ENCODE data around the gene CD2BP2.
"Not testable (repeated sequence)": the region's sequence is repeated elsewhere in the genome, so short reads cannot be mapped to it uniquely, and the experiment has no call there.

Gene CD2BP2

DNA sequence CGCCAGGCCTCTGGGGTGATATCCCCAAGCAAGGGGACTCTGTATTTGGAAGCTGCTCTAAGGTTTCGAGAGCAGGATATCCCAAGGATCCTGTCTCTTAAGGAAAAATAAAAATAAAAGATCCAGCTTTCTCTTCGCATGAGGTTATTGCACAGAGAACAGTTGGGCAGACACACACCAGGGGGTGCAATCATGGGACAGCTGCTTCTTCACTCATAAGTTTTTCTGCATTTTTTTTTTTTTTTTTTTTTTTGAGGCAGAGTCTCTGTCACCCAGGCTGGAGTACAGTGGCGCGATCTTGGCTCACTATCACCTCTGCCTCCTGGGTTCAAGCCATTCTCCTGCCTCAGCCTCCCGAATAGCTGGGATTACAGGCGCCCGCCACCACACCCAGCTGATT is 13.1 kb downstream of the CD2BP2 start:
- not testable (repeated sequence) for DNase-seq

DNA sequence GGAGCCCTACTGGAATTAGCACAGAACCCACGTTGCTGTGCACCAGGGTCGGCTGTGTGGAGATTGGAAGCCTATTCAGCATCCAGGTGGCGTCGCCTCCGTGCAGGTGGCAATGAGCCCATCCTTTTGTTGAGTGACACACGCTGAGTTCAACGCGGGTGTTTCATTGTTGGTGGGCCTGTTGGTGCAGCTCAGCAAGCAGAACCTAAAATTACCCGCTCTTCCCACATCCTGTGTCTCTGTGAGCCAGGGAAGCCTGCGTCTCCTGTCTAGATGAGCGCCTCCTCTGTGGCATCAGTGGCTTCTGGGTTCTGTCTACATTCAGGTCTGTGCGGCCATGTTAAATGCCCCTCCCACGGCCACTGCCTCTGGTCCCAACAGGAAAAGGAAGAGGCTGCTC is 14.5 kb downstream of the CD2BP2 start:
- DNase-seq: no peak

DNA sequence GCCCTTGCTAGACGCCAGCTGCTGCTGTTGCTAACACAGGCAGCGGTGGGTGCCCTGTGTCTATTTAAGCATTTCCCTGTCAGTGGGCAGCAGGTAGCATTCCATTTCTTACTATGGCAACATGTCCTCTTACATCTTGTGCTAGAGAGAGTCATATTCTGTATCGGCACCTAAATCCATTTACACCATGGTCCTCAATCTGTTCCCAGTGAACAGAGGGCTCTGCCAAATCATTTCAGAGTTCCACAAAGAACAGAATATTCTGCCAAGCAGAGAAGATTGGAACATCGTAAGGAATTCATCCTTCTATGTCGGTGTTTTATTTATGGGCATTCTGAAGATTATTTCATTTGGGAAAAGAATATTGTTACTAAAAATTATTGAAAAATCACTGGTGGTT is 16.4 kb downstream of the CD2BP2 start:
- DNase-seq: not testable (repeated sequence)

DNA sequence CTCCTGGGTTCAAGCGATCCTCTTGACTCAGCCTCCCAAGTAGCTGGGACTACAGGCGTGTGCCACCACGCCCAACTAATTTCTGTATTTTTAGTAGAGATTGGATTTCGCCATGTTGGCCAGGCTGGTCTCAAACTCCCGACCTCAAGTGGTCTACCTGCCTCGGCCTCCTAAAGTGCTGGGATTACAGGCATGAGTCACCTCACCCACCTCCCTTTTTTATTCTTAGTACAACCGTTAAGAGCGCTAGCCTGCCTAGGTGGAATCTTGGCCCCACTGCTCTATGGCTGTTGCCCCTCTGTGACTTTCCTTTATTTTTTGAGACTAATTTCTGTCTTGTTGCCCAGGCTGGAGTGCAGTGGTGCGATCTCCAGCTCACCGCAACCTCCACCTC is 17.1 kb downstream of the CD2BP2 start:
- not testable (repeated sequence) for DNase-seq

DNA sequence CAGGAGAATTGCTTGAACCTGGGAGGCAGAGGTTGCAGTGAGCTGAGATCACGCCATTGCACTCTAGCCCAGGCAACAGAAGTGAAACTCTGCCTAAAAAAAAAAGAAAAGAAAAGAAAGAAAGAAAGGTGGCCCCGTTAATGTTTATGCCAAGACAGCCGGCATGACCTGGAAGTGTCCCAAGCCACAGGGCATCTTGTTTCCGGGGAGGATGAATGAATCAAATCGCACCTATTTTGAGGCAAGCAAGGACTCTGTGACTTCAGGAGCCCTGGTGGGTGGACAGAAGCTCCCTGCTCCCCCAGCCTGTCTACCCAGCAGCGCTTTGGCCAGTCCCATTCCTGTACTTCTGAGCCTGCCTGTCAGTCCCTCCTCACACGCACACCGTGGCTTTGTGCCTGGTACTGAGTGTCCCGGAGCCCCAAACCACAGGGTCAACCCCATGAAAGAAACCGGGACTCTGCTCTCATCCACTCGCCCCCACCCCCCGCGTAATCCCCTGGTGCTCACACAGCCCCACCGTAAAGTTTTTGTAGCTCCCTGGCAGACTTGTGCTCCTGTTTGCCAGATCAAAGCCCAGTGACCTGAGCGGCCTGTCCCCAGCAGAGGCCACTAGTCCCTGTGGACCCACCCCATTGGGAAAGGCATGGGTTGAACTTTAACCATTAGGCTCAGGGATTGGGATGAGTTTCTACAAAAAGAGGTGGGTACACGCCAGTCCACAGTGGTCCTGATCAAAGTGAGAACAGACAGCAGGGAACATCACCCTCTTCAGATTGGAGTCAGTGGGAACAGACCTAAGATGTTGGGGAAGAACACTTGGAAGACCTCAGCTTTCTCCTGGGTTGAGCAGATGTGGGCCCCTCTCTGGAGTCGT is 19.3 kb downstream of the CD2BP2 start:
- no peak for DNase-seq

DNA sequence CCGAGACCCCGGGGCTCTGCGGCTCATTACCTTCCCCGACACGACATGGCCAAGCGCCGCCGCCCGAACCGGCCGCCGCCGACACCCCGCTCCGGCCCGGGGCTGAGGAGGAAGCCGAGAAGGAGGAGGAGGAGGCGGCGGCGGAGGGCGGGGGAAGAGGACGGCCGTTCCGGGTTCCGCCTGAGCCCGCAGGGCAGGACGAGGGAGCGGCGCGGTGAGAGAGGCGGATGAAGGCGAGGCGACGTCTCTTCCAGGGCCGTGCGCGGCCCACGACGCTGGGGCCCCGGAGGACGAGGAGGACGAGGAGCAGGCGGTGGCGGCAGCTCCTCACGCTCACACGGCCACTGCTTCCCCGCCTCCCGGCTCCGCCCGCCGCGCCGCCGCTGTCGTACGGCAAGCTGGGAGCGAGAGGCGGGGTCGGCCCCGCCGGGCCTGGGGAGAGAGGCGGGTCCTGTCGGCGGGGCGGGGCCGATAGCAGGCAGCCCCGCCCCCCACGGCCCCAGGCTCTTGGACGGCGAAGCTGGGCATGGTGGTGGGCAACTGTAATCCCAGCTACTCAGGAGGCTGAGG is 20.0 kb downstream of the CD2BP2 start:
- DNase-seq: peak; percentile 87

DNA sequence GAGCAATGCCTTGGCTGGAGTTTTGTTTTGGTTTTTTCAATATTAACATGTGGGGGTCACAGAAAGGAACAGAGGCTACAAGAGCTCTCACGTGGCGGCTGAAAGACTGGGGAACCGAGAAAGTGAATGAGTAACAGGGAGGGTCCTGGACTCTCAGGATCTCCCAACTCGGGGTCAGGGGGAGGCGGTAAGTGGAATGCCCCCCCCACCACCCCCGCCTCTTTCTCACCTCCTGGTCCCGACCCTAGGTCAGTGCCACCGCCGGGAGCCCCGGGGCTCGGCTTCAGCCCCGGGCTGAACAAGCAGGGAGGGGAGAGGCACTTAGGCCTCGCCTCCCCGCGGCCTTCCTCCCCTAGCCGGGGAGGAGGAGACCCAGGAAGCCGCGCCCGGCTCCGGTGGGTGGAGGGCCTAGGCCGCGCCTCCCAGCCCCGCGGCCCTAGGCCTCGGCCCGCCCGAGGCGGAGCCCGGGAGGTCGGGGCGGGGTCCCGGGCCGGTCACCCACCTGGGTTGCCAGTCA is 20.6 kb downstream of the CD2BP2 start:
- peak; percentile 86 for DNase-seq

DNA sequence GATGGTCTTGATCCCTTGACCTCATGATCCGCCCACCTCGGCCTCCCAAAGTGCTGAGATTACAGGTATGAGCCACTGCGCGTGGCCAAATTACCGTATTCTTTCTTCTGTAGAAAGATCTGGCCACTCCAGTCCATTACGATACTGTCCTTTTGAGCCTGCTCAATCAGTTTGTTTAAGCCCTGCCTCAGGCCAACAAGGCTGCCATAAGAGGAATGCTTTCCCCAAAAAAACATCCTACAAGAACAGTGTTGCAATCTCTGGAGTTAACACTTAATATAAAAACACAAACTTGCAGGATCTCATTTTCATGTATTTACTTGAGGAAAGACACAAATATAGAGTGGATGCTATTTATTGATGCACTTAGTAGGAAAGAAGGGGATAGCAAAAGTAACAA is 30.9 kb downstream of the CD2BP2 start:
- not testable (repeated sequence) for DNase-seq

DNA sequence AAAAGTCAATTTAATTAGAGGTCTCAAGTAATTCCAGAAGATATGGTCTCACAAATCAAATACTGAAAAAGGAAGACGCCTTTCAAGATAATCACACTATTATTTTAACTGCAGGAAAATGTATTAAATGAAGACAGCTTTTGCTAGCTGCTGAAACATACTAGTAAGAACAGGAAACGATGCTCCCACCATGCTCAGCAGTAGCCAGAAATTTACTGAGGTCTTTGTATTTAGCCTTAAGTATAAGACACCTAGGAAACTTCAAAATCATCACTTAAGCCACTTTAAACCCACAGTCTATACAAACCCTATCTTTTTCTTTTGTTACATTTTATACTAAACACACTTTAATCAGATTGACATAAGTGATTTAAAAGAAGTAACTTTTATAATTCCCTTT is 36.5 kb downstream of the CD2BP2 start:
- DNase-seq: not testable (repeated sequence)

DNA sequence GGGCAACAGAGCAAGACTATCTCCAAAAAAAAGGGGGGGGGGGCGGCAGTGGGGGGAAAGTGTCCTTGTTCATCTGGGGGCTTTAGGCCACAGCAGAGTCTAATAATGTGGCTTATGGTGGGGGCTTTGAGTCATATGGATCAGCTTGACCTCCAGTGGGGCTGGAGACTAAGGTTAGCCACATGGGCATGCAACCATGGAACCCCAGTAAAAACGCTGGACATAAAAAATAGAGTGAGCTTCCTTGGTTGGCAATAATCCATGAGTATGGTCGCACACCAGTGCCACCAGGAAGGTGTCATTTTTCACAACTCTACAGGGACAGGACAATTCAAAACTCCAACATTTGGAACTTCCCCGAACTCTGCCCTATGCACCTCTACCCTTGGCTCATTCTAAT is 44.2 kb downstream of the CD2BP2 start:
- not testable (repeated sequence) for DNase-seq

DNA sequence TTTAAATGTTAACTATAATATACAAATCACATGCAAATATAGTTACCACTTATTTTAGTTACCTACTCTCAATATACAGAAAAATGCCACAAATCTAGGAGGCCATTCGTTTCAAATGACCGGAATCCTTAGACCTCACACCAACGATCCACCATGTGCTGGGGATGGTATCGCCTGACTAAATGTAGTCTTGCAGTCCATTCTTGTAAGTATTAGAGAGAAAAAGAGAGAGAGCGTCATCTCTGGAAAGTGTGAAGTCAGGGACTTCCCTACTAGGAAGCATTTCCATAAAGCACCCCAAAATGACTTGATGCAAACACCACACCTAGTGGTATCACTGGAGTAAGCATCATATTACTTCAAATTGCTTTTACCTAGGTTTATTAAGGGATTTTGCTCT is 45.9 kb downstream of the CD2BP2 start:
- not testable (repeated sequence) for DNase-seq
